RWPE1 (cell line): Measurements from ENCODE around the gene METTL13.

Source experiments
- CTCF ChIA-PET: fragments of 350-600 bp; sonication (Branson Sonifier 250); formaldehyde crosslinking; extraction: SDS; loops from one replicate; lab custom pipeline; 2021; lab: Yijun Ruan, JAX
- POLR2A ChIA-PET: fragments of 400-600 bp; formaldehyde crosslinking; extraction: SDS; loops from one replicate; lab custom pipeline; 2020; ENCODE audit warnings: antibody characterized with exemption; ENCODE audit not compliant: low non-redundant PET; lab: Yijun Ruan, JAX
- DNase-seq: peaks from one replicate; pipeline ENCODE4 v3.0.0; 2012; ENCODE audit warnings: low spot score
- H3K27ac ChIP-seq: fragments of 450-650 bp; 2 replicates; pipeline ENCODE4 v1.5.1; 2017
- CTCF ChIP-seq: fragments of 450-650 bp; conservative IDR thresholded peaks from 2 replicates; pipeline ENCODE4 v1.5.1; 2017; ENCODE audit warnings: low read depth, mild to moderate bottlenecking

METTL13 gene

GRCh38 chr1:171788696-171789095 is 7.2 kb downstream of the METTL13 start:
- no peak overlapping the region for H3K27ac ChIP-seq
- TF ChIP-seq CTCF: no peak
- DNase-seq: peak; percentile 15
- ChIA-PET CTCF (no interaction called here), POLR2A (no interaction called here)

GRCh38 chr1:171790318-171790717 is 8.9 kb downstream of the METTL13 start:
- DNase-seq: no peak
- no peak overlapping the region for H3K27ac ChIP-seq
- ChIA-PET POLR2A (no interaction called here), CTCF (no interaction called here)
- TF ChIP-seq CTCF: no peak

GRCh38 chr1:171792656-171793369 is 11.4 kb downstream of the METTL13 start:
- POLR2A ChIA-PET: no interaction called here
- no peak for TF ChIP-seq CTCF
- no peak overlapping the region for H3K27ac ChIP-seq
- DNase-seq: no peak
- CTCF ChIA-PET: no interaction called here

- H3K27ac ChIP-seq: no peak overlapping the region
- CTCF ChIA-PET: no interaction called here
- POLR2A ChIA-PET: no interaction called here
- TF ChIP-seq CTCF: no peak
- no peak for DNase-seq
Observed at GRCh38 chr1:171793636-171794035, 12.2 kb downstream of the METTL13 start.

GRCh38 chr1:171794085-171794484 is 12.6 kb downstream of the METTL13 start:
- H3K27ac ChIP-seq: no peak overlapping the region

GRCh38 chr1:171796592-171796991 is 15.1 kb downstream of the METTL13 start:
- CTCF ChIA-PET: interaction anchor here (0.6 kb wide), 1 partner anchor 158 kb away, joined by 4 read pairs; no protein-coding TSS in a partner anchor
- POLR2A ChIA-PET: no interaction called here

More at GRCh38 chr1:171794085-171794484, 12.6 kb downstream of the METTL13 start:
- POLR2A ChIA-PET: no interaction called here
- TF ChIP-seq CTCF: no peak
- peak; percentile 53 for DNase-seq
- CTCF ChIA-PET: no interaction called here

More at GRCh38 chr1:171796592-171796991, 15.1 kb downstream of the METTL13 start:
- DNase-seq: no peak
- TF ChIP-seq CTCF: no peak
- H3K27ac ChIP-seq: no peak overlapping the region
